ENCODE measurements around the gene HBA2. TPM values are rescaled to one million over a fixed set of nuclear protein-coding genes. Genes with fewer than 3 reads are reported as not detected.

The HBA2 gene
- total RNA-seq, 4 donors from 2014 or later = 1.3 to 348 (median 64.4) TPM

DNA sequence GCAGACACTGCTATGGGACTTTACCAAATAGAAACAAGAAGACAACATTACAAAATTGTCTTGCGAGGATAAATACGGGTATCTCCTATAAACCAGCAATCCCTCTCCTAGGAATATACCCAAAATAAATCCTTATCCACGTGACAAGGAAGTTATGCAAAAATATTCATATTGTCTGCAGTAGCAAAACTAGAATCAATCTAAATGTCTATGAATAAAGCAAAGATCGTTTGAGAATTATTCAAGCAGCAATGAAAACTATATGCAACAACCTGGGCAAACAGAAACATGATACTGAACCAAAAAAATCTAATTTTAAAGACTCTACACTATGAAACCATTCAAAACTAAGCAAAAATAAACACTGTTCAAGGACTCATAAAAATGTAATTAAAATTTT, 47.3 kb downstream of the HBA2 start:
- no peak for TF ChIP-seq POLR2A (IDR thresholded peaks at IDR 0.05)
- TF ChIP-seq, protein P1, sequence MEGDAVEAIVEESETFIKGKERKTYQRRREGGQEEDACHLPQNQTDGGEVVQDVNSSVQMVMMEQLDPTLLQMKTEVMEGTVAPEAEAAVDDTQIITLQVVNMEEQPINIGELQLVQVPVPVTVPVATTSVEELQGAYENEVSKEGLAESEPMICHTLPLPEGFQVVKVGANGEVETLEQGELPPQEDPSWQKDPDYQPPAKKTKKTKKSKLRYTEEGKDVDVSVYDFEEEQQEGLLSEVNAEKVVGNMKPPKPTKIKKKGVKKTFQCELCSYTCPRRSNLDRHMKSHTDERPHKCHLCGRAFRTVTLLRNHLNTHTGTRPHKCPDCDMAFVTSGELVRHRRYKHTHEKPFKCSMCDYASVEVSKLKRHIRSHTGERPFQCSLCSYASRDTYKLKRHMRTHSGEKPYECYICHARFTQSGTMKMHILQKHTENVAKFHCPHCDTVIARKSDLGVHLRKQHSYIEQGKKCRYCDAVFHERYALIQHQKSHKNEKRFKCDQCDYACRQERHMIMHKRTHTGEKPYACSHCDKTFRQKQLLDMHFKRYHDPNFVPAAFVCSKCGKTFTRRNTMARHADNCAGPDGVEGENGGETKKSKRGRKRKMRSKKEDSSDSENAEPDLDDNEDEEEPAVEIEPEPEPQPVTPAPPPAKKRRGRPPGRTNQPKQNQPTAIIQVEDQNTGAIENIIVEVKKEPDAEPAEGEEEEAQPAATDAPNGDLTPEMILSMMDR (IDR thresholded peaks at IDR 0.05) = no peak
- no peak for DNase-seq (ENCODE audit: low spot score in 2 of 2)
- WGBS, 2 donors = 76% methylated on average over 4 of the region's 4 CpGs
- intact Hi-C loops (cut with DNase I; ENCODE audit: low total_unique reads) = no loop called here
- H3K4me3 ChIP-seq (ENCODE audit: low read depth, poor library complexity, severe bottlenecking) = no peak overlapping the region

Other genes with a start within 250 kb of the HBA2 start
- gene POLR3K, start 119.3 kb upstream of the HBA2 start, total RNA-seq = 1 to 10 TPM; 1.1 to 6.0 (median 3.0) TPM
- gene SNRNP25, start 119.0 kb upstream of the HBA2 start, total RNA-seq = 10 to 100 TPM in 3 of 4 donors, 1 to 10 TPM in 1; 6.3 to 12.0 (median 10.4) TPM
- gene RHBDF1, start 100.2 kb upstream of the HBA2 start, total RNA-seq = 10 to 100 TPM; 38.6 to 45.9 (median 43.6) TPM
- gene MPG, start 94.7 kb upstream of the HBA2 start, total RNA-seq = 10 to 100 TPM; 46.8 to 84.8 (median 61.0) TPM
- gene NPRL3, start 34.2 kb upstream of the HBA2 start, total RNA-seq = 10 to 100 TPM; 20.3 to 33.9 (median 23.6) TPM
- not detected for gene HBZ, start 20.2 kb upstream of the HBA2 start, total RNA-seq
- gene HBM, start 6.9 kb upstream of the HBA2 start, total RNA-seq = not detected
- gene HBA1, start 3.8 kb downstream of the HBA2 start, total RNA-seq = 100 to 1,000 TPM in 2 of 4 donors, 10 to 100 TPM in 1, 1 to 10 TPM in 1; 2.5 to 474 (median 180) TPM
- gene HBQ1, start 7.6 kb downstream of the HBA2 start, total RNA-seq = 1 to 10 TPM in 1 of 4 donors, not detected in 3; 1.7 TPM
- gene LUC7L, start 56.6 kb downstream of the HBA2 start, total RNA-seq = 100 to 1,000 TPM in 1 of 4 donors, 10 to 100 TPM in 3; 38.4 to 111 (median 43.5) TPM
- 100 to 1,000 TPM in 3 of 4 donors, 10 to 100 TPM in 1; 61.4 to 123 (median 110) TPM for gene FAM234A, start 61.9 kb downstream of the HBA2 start, total RNA-seq
- 1 to 10 TPM in 2 of 4 donors, under 1 TPM in 2; 0.08 to 2.7 (median 1.6) TPM for gene RGS11, start 103.1 kb downstream of the HBA2 start, total RNA-seq
- gene ARHGDIG, start 107.7 kb downstream of the HBA2 start, total RNA-seq = not detected
- under 1 TPM in 3 of 4 donors, not detected in 1; 0.12 to 0.45 (median 0.23) TPM for gene PDIA2, start 110.3 kb downstream of the HBA2 start, total RNA-seq
- 10 to 100 TPM; 37.9 to 45.7 (median 40.6) TPM for gene AXIN1, start 179.8 kb downstream of the HBA2 start, total RNA-seq
- 10 to 100 TPM; 55.1 to 70.8 (median 61.6) TPM for gene MRPL28, start 197.7 kb downstream of the HBA2 start, total RNA-seq
- 10 to 100 TPM; 13.8 to 30.0 (median 19.4) TPM for gene PGAP6, start 209.1 kb downstream of the HBA2 start, total RNA-seq
- 10 to 100 TPM; 15.4 to 29.8 (median 19.5) TPM for gene NME4, start 224.3 kb downstream of the HBA2 start, total RNA-seq
- gene DECR2, start 229.0 kb downstream of the HBA2 start, total RNA-seq = 10 to 100 TPM; 14.0 to 21.0 (median 18.8) TPM

All from lower leg skin (tissue), 4 donors.